ENCODE data around the gene FAM222A.

Gene FAM222A

DNA sequence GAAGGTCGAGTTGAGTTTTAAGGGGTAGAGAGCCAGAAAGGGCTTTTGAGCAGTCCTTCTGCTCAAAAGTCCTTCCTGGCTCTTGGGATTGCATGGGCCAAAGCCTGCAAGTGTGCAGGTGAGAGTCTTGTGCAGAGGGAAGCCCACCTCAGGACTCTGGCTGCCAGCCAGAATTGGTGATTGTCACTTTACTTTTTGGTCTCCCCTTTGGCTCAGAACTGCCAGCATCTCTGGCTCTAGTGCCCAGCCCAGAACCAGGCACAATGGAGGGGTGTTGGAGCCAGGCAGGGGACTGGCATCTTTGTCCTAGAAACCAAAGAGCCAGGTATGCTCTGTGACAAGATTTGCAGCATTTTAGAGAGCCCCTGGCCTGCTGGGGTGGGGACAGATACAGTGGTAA, 23.5 kb downstream of the FAM222A start:
- DNase-seq (ENCODE audit: low read depth in 2 of 3, low spot score in 2 of 3), result no peak

GRCh38 chr12:109737631-109738030, 24.0 kb downstream of the FAM222A start:
- DNase-seq (ENCODE audit: low read depth in 2 of 3, low spot score in 2 of 3), result no peak

- DNase-seq (ENCODE audit: low read depth in 2 of 3, low spot score in 2 of 3), result no peak
Observed at GRCh38 chr12:109738209-109738608, 24.6 kb downstream of the FAM222A start.

DNA sequence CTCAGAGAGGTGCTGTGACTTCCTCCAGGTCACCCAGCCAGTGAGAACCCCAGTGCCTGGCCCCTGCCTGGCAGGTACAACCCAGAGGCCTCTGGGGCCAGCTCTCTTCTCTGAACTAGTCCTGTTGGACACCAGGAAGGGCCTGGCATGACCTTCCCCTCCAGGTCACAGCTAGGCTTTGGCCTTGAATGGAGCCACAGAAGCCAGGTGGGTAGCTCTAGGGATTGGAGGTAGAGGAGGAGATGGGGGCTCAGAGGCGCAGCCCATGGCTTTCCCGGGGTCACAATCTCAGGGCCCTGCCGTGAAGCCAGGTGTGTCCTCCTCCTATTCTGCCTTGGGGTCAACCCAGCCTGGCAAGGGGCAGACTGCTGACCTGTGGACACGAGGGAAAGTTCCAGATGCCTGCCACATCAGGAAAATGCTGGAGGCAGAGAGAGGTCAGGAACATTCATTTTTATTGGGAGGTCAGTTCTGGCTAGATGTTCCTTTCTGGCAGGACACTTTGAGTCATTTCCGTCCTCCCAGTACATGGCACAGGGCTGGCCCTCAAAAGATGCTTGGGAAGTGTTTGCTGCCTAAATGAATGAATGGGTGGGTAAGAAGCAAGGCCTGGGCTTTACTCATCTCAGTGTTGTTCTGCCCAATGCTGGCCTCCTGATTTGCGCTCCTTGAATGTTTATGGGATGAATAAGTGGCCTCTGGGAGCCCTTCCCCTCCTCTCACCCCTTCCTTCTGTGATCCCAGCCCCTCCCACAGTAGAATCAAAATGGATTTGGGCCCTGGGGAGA, 25.4 kb downstream of the FAM222A start:
- no peak for DNase-seq (ENCODE audit: low read depth in 2 of 3, low spot score in 2 of 3)

- no peak for DNase-seq (ENCODE audit: low read depth in 2 of 3, low spot score in 2 of 3)
Observed at GRCh38 chr12:109739747-109740693, 26.4 kb downstream of the FAM222A start.

DNA sequence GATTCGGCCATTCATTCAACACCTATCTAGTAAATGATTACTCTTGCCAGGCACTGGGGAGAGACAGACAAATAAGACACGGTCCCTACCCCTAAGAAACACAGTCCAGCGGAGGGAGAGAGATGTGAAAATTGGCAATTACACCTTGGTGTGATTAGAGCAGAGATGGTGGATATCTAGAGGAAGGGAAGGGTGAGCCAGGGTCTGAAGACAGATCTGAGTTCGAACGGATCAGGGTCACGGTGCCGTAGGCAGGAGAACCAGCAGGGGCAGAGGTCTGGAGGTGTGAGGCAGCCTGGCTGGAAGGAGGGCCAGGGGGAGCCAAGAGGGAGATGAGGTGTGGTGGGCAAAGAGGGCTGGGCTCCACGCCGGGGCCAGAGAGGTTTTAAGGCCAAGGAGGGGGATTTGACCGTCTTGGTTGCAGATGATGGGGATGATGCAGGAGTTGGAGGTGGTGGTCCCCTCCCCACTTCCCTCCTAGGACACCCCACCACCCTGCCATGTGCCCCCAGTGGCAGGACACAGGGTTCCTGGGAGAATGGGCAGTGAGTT, 27.1 kb downstream of the FAM222A start:
- DNase-seq (ENCODE audit: low read depth in 2 of 3, low spot score in 2 of 3), result no peak

- DNase-seq (ENCODE audit: low read depth in 2 of 3, low spot score in 2 of 3), result no peak
Observed at GRCh38 chr12:109741286-109741969, 27.8 kb downstream of the FAM222A start.

DNA sequence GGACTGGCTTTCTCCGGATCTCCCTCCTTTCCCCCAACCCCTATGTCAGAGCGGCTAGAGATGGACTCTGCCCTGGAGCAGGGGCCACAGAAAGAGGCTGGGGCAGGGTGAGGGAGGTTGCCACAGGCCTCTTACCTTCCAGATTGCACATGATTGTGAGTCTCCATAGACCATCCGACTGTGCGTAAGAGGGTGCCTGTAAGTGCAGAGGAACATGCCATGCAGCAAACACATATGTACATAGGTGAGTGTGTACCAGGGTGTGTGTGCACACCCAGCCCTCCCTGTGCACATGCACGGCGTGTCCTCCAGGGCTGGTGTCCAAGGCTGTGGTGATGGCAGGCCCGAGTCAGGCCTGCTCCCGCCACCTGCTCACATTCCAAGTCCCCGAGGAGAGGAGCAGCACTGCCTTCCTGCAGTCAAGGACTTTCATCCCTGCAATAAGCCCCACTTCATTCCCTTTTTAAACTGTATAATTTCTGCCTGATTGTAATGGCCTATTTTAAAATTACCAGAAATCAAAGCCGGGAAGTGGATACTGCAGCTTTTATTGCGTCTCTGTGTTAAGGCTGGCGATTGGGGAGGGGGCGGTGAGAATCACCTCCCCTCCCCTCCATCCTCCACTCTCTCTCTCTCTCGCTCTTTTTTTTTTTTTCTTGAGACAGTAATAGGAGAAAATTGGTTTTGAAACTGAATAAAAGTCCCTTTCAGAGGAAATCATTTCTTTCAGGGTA, 28.5 kb downstream of the FAM222A start:
- no peak for DNase-seq (ENCODE audit: low read depth in 2 of 3, low spot score in 2 of 3)

DNA sequence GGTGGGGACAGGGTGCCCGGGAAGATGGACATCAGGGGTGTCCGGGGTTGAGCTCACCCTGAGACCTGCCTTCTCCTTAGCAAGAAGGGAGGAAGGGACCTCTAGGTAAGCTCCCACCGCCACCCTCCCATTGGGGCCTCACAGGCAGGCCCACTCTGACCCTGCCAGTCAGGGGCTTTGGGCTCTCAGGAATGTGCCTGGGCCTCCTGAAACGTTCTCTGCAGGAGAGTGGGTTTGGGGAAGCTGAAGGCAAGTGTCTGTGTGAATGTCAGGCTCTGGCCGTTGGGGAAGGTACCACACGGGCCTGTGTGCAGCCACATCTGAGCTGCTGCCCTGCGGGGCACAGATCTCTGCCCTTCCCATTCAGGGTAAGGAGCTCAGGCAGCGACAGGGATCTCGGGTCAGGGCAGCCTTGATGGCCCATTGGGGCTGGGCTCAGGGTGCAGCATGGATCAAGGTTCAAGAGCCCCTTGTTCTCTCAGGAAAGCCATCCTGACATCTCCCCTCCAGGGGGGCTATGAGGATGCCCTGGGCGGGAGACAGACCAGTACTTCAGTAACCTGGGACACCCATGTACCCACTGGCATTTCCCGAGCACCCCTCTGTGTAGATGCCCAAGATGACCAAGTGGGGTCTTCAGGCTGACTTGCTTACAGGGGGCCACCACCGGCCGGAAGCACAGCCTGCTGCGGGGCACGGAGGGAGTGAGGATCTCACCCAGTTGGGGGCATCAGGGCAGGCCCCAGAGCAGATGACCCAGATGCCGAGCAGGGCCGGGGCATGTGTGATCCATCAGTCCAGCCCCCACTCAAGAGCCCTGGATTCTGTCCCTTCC, 29.7 kb downstream of the FAM222A start:
- no peak for DNase-seq (ENCODE audit: low read depth in 2 of 3, low spot score in 2 of 3)

DNA sequence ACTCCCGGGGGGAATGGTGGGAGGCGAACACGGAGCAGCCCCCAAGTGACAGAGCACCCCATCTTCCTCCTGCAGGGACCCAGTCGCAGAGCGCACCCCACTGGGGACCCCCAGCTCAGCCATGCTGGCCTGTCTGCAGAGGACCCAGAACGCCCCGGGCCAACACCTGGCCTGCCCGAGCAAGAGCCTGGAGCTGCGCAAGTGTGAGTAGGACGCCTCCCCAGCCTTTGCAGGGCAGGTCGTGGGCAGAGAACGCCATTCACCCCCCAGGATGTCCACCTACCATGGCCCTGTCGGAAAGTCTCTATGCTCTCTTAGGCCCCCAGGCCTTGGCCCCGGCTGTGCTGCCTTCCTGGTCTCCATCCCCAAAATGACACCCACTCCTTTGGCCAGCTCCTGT, 30.4 kb downstream of the FAM222A start:
- no peak for DNase-seq (ENCODE audit: low read depth in 2 of 3, low spot score in 2 of 3)

DNA sequence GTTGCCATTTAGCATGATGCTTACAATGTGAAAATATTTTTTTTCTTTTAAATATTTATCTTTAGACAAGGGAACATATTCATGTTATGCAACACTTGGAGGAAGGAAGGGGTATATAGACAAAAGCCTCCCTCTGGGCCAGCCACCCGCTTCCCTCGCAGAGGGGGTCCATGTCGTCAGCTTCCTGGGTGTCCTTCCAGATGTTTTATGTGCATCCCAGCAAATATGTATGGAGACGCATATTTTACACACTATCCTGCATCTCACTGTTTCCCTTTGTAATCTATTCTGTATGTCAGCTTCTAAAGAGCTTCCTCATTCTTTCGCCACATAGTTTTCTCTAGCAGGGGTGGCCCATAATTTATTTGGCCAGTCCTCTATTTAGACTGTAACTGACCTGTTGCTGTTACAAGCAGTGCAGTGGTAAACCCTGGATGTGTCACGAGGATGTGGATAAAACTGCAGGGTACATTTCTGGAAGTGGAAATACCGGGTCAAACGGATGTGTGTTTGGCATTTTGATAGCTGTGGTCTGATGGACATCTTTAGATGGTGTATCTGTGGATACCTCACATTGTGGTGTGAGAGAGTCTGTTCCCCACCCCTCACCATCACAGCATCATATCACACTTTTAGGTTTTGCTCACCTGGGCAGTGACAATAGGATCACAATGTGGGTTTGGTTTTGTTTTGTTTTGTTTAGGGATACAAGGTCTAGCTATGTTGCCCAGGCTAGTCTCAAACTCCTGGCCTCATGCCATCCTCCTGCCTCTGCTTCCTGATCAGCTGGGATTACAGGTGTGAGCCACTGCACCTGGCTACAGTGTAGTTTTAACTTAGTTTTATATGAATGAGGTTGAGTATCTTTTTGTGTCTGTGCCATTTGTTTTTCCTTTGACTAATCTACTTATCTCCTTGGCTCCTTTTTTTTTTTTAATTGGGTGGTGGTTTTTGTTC, 31.6 kb downstream of the FAM222A start:
- DNase-seq (ENCODE audit: low read depth in 2 of 3, low spot score in 2 of 3), result no peak

DNA sequence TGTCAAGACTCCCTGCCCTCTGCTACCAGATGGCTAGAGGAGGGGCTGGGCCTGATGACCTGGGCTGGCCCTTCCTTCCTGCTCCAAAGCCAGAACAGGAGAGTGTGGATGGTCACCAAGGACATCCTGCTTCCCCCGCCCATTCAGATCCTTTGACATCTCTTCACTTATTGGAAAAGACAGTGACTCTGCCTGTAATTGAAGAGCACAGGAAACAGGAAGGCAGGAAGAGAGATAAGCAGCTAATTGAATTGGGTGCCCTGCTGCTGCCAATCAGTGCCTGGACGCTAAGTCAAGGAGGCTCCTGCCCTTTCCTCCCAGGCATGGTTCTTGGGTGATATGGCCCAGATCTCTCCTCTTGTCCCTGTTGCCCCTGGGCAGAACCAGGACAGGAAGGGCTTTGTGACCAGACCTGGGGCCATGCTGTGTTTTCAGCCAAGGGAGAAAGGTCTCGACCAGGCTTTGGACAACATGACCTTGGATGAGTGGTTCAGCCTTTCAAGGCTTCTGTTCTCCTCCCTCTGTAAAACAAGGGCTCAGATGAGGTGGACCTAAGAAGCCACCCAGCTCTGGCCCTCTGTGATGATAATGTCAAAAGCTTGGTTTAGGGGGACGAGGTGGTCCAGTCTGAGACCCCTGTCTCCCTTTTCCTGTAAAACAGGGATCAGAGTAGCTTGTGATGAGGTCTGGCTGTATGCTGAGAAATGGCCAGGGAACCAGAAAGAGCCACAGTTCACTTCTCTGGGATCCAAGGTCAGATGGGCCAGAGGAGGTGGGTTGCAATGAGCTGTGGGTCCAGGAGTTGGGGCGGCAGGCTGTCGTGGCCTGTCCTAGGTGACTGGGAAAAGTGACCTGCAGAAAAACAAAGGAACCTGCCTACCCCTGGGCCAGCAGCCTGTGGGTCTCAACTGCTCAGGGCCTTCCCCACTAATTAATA, 38.8 kb downstream of the FAM222A start:
- DNase-seq (ENCODE audit: low read depth in 2 of 3, low spot score in 2 of 3), result no peak

DNA sequence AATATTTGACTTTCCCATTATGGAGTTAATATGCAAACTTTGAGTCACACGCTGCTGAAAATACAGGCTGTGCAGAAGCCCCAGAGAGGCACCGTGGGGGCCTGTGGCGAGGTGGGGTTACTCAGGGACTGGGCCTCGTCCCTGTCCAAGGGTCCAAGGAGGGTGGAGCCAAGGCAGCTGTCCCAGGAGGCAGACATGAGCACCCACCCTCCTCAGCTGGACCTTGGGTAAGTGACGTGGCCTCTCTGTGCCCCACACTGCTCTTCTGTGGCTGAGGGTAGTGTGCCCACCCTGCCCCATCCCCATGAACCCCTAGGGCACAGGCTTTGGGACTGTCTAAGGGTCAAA, 39.4 kb downstream of the FAM222A start:
- DNase-seq (ENCODE audit: low read depth in 2 of 3, low spot score in 2 of 3), result no peak

GRCh38 chr12:109753959-109754358, 40.3 kb downstream of the FAM222A start:
- no peak for DNase-seq (ENCODE audit: low read depth in 2 of 3, low spot score in 2 of 3)

DNA sequence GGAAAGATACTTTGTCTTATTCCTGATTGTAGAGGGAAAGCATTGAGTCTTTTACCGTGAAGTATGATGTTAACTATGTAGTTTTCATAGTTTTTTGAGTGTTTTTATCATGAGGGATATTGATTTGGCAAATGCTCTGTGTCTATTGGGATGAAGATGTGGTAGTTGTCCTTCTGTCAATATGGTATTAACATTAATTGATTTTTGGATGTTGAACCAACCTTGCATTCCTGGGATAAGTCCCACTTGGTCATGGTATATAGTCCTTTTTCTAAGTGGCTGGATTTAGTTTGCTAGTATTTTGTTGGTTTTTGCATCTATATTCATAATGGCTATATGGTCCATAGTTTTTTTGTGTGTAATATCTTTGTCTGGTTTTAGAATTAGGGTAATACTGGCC, 42.8 kb downstream of the FAM222A start:
- no peak for DNase-seq (ENCODE audit: low read depth in 2 of 3, low spot score in 2 of 3)

DNA sequence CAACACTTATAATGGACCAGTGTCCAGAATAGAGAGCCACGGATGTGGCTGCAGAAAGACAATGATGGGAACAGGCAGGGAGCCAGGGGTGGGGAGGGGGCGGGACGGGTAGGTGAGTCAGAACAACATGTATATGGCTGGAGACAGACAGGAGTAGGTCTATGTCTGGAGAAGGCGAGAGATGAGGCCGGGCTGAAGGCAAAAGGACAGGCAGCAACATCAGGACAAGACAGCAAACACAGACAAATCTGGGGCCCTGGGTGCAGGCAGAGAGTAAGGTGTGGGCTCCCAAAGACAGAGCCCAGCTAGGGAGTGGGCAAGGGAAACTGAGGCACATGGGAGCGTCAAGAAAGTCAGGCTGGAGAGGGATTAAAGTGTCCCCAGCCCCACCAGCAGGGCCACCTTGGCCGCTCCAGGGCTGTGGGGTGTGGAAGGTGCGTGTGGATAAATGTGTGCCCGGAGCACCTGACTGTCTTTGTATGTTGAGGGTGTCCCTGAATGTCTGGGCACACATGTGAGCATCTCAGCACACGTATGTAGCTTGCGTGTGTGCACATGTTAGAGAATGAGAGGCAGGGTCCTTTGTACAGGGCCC, 44.1 kb downstream of the FAM222A start:
- no peak for DNase-seq (ENCODE audit: low read depth in 2 of 3, low spot score in 2 of 3)
